Measurements from ENCODE around the gene BBS9. TPM values are rescaled to one million over a fixed set of nuclear protein-coding genes. Genes with fewer than 3 reads are reported as not detected.

BBS9 gene
- total RNA-seq, 1 experiment from 2014 or later: 18.7 TPM

GRCh38 chr7:33356336-33356735, 227.0 kb downstream of the BBS9 start:
- no peak for DNase-seq (ENCODE audit: low spot score)

GRCh38 chr7:33357846-33358245, 228.5 kb downstream of the BBS9 start:
- no peak for DNase-seq (ENCODE audit: low spot score)

- DNase-seq (ENCODE audit: low spot score): no peak
Measured at GRCh38 chr7:33369888-33370287, 240.5 kb downstream of the BBS9 start.

- no peak for DNase-seq (ENCODE audit: low spot score)
Measured at GRCh38 chr7:33373195-33373594, 243.8 kb downstream of the BBS9 start.

GRCh38 chr7:33379891-33380525, 250.6 kb downstream of the BBS9 start:
- no peak for DNase-seq (ENCODE audit: low spot score)

GRCh38 chr7:33388332-33388731, 259.0 kb downstream of the BBS9 start:
- DNase-seq (ENCODE audit: low spot score): no peak

- no peak for DNase-seq (ENCODE audit: low spot score)
Measured at GRCh38 chr7:33392148-33392547, 262.8 kb downstream of the BBS9 start.

GRCh38 chr7:33393770-33394169, 264.4 kb downstream of the BBS9 start:
- DNase-seq (ENCODE audit: low spot score): no peak

GRCh38 chr7:33395340-33395739, 266.0 kb downstream of the BBS9 start:
- DNase-seq (ENCODE audit: low spot score): no peak

- no peak for DNase-seq (ENCODE audit: low spot score)
Measured at GRCh38 chr7:33399528-33400213, 270.3 kb downstream of the BBS9 start.

- DNase-seq (ENCODE audit: low spot score): no peak
Measured at GRCh38 chr7:33400214-33400538, 270.8 kb downstream of the BBS9 start.

GRCh38 chr7:33410266-33410665, 280.9 kb downstream of the BBS9 start:
- DNase-seq (ENCODE audit: low spot score): no peak

- DNase-seq (ENCODE audit: low spot score): no peak
Measured at GRCh38 chr7:33411020-33411419, 281.7 kb downstream of the BBS9 start.

- no peak for DNase-seq (ENCODE audit: low spot score)
Measured at GRCh38 chr7:33412331-33412730, 283.0 kb downstream of the BBS9 start.

GRCh38 chr7:33418251-33418701, 288.9 kb downstream of the BBS9 start:
- DNase-seq (ENCODE audit: low spot score): peak; percentile 88

GRCh38 chr7:33420311-33420940, 291.1 kb downstream of the BBS9 start:
- no peak for DNase-seq (ENCODE audit: low spot score)

GRCh38 chr7:33421429-33421828, 292.1 kb downstream of the BBS9 start:
- no peak for DNase-seq (ENCODE audit: low spot score)

- DNase-seq (ENCODE audit: low spot score): no peak
Measured at GRCh38 chr7:33422141-33422540, 292.8 kb downstream of the BBS9 start.

GRCh38 chr7:33422825-33423645, 293.7 kb downstream of the BBS9 start:
- no peak for DNase-seq (ENCODE audit: low spot score)

GRCh38 chr7:33423646-33424020, 294.3 kb downstream of the BBS9 start:
- DNase-seq (ENCODE audit: low spot score): peak; percentile 14

GRCh38 chr7:33425395-33425794, 296.0 kb downstream of the BBS9 start:
- no peak for DNase-seq (ENCODE audit: low spot score)

GRCh38 chr7:33425929-33426678, 296.7 kb downstream of the BBS9 start:
- no peak for DNase-seq (ENCODE audit: low spot score)
